KOPT-K1 (cell line): ENCODE measurements around the gene OR2T11.
"Not testable (repeated sequence)": the region's sequence is repeated elsewhere in the genome, so short reads cannot be mapped to it uniquely, and the experiment has no call there.

ENCODE experiments used
- H3K27ac ChIP-seq: fragments of 200-600 bp; sonication (generic); 2 replicates; pipeline ENCODE4 v1.5.1; 2016; ENCODE audit warnings: antibody characterized with exemption, mild to moderate bottlenecking, low read depth, low read length; ENCODE audit not compliant: poor library complexity, severe bottlenecking
- H3K36me3 ChIP-seq: fragments of 200-600 bp; sonication (generic); 2 replicates; pipeline ENCODE4 v1.5.1; 2017; ENCODE audit warnings: antibody characterized with exemption, mild to moderate bottlenecking, low read length, moderate library complexity; ENCODE audit not compliant: insufficient read depth
- H3K9me3 ChIP-seq: fragments of 200-600 bp; sonication (generic); 2 replicates; pipeline ENCODE4 v1.5.1; 2017; ENCODE audit warnings: antibody characterized with exemption, low read length, mild to moderate bottlenecking; ENCODE audit not compliant: insufficient read depth, poor library complexity, severe bottlenecking

The OR2T11 gene, protein sequence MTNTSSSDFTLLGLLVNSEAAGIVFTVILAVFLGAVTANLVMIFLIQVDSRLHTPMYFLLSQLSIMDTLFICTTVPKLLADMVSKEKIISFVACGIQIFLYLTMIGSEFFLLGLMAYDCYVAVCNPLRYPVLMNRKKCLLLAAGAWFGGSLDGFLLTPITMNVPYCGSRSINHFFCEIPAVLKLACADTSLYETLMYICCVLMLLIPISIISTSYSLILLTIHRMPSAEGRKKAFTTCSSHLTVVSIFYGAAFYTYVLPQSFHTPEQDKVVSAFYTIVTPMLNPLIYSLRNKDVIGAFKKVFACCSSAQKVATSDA

DNA sequence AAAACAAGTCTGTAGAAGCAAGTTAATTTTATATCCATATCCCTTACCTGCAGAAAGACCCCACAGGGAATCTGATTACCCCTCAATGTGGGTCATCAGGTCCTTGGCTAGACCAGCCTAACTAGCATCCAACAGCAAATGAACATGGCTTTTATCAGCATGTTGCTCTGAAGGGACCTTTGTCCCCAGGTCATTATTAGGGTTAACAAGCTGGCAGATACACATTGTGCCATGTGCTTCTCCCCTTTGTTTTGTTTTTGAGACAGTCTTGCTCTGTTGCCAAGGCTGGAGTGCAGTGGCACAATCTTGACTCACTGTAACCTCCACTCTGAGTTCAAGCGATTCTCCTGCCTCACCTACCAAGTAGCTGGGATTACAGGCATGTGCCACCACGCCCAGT lies at the start of gene OR2T11:
Gene OR2T11, minus strand, starts transcription at position 101 of the 400 bp plus-strand sequence. CDS start 7,963 bp downstream, outside the sequence.
- not testable (repeated sequence) for H3K27ac ChIP-seq, H3K9me3 ChIP-seq

GRCh38 chr1:248681651-248682050 lies 46.8 kb upstream of the OR2T11 start:
- Histone ChIP-seq H3K36me3 (no peaks in the 10 kb centered on the region), H3K27ac (no peak overlapping the region), H3K9me3 (no peaks in the 10 kb centered on the region)

More for the DNA sequence above, at the start of gene OR2T11:
- H3K36me3 ChIP-seq: not testable (repeated sequence)

GRCh38 chr1:248670003-248670402 lies 35.1 kb upstream of the OR2T11 start:
- no peak overlapping the region for H3K27ac ChIP-seq
- H3K36me3 ChIP-seq: no peaks in the 10 kb centered on the region
- peaks cover 15% of the 10 kb centered on the region for H3K9me3 ChIP-seq

DNA sequence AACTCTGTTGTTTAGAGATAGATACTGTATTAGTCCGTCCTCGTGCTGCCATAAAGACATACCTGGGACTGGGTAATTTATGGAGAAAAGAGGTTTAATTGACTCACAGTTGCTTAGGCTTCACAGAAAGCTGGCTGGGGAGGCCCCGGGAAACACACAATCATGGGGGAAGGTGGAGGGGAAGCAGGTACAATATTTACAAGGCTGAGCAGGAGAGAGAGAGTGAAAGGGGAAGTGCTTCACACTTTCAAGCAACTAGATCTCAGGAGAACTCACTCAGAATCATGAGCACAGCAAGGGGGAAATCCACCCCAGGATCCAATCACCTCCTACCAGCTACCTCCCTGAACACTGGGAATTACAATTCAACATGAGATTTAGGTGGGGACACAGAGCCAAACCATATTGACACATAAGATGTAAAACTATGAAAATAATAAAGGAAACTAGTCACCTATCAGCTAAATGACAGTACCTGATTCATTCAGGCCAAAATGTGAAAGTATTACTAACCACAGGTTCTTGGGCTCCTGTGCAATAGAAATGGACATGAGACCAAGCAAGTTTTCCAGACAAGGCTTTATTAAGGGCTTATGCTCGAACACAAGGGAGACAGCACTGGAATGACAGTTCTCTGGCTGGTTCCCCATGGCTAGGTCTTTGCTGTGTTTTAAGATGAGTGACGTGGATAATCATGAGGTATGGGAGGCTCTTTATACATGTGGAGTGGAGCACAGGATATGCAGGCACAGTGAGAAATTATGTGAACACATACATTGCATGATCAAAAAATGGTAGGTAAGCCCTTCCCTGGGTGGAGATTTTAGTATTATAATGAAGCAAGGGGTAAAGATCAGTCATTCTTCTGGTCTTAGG lies 28.8 kb upstream of the OR2T11 start:
- H3K27ac ChIP-seq, H3K36me3 ChIP-seq, H3K9me3 ChIP-seq: not testable (repeated sequence)

DNA sequence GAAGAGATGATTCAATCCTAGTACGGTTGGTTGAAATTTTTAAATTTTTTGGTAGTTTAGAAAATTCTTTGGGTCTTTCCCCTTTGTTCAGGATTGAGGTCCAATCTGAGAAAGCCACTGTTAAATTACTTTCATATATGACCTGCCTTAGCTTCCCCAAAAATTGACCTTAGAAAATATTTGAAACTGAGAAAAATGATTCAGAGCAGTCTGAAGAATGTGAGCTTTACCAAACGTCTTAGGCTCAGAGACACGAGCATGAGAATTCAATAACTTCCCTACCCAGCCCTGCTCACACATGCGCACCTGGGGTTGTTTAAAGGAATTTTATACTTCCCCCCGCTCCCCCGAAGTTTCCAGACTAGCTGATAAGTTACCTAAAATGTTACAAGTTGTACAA lies 21.9 kb upstream of the OR2T11 start:
- not testable (repeated sequence) for H3K9me3 ChIP-seq, H3K36me3 ChIP-seq

GRCh38 chr1:248655354-248655753 lies 20.5 kb upstream of the OR2T11 start, which contains the start of gene OR2T27:
OR2T27 (minus strand) TSS chr1:248655528; CDS start chr1:248650884, 4,644 bp downstream.
- H3K36me3 ChIP-seq, H3K27ac ChIP-seq, H3K9me3 ChIP-seq: not testable (repeated sequence)

More for the DNA sequence above, 21.9 kb upstream of the OR2T11 start:
- not testable (repeated sequence) for H3K27ac ChIP-seq

DNA sequence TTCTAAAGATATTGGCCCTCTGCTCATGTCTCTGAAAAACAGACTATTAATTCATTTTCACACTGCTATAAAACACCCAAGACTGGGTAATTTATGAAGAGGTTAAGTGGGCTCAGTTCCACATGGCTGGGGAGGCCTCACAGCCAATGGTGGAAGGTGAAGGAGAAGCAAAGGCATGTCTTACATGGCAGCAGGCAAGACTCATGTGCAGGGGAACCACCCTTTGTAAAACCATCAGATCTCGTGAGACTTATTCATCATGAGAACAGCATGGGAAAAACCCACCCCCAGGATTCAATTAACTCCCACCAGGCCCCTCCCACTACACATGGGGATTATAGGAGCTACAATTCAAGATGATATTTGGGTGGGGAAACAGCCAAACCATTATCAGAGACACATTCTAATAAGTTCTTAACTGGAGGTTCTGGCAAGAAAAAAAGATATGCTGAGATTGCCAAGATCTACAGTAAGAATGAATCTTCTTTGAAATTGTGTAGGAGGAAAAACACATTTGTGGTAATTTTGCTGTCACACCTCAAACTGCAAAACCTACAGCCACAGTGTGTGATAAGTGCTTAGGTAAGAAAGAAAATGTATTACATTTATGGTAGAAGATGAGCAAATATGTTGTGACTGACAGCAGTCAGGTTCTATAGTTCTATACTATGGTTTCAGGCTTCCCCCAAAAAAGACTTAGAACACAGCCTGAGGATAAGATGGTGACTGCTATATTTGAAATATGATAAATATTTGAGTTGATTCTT lies 14.1 kb upstream of the OR2T11 start:
- H3K27ac ChIP-seq, H3K9me3 ChIP-seq, H3K36me3 ChIP-seq: not testable (repeated sequence)

GRCh38 chr1:248645178-248645577 lies 10.3 kb upstream of the OR2T11 start, which contains the start of gene OR2T35:
OR2T35 (minus strand) TSS chr1:248645278; CDS start chr1:248639258, 6,020 bp downstream.
- H3K9me3 ChIP-seq, H3K36me3 ChIP-seq, H3K27ac ChIP-seq: not testable (repeated sequence)

DNA sequence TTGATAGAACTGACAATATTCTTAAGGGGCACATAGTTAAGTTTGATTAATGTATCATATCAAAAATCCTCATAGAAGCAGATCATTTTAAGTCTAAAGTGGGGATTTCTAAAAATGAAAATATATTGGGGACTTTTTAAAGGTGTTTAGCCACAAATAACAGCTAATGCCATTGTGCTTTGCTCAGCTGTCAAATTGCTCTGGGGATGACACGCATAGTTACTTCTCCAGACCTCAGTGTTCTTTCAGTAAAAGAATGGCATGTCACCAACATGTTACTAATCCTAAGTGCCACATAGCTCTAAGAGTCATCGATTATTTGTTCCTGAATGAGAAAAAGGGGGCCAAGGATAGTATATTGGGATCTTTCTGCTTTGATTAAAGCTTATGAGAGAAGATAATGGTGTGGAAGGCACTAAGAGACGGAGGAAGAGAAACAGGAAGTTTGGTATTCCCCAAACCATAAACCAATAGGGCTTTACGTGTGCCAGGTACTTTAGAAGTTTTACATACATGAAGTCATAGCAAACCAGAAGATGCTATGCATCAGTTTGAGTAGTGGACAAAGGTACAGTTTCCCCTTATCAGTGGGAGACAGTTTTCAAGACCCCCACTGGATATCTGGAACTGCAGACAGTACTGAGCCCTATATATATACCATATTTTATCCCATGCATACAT lies 8.2 kb upstream of the OR2T11 start:
- not testable (repeated sequence) for H3K27ac ChIP-seq

GRCh38 chr1:248641583-248641982 lies 6.7 kb upstream of the OR2T11 start:
- not testable (repeated sequence) for H3K27ac ChIP-seq, H3K9me3 ChIP-seq, H3K36me3 ChIP-seq

More for the DNA sequence above, 8.2 kb upstream of the OR2T11 start:
- H3K36me3 ChIP-seq, H3K9me3 ChIP-seq: not testable (repeated sequence)

DNA sequence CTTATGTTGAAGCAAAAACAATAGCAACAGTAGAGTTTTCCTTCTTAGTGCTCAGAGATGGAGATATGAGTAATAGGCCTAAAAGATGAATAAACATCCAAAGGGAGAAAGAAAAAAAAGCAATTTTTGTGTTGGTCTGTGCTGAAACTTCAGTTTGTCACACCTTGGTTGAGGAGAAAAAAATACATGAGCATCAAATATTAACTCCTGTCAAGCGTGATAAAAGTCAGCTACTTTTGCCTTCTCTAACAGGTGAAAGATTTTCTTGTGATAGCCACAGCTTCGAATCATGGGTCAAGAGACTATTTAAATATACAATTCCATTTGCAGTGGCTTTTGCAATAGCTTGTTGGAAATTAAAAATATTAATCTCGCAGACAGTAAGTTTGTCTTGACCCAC lies 6.0 kb upstream of the OR2T11 start:
- not testable (repeated sequence) for H3K27ac ChIP-seq, H3K36me3 ChIP-seq, H3K9me3 ChIP-seq

GRCh38 chr1:248639652-248640051 lies 4.8 kb upstream of the OR2T11 start:
- H3K27ac ChIP-seq, H3K9me3 ChIP-seq, H3K36me3 ChIP-seq: not testable (repeated sequence)

GRCh38 chr1:248636612-248637011 lies 1.7 kb upstream of the OR2T11 start:
- not testable (repeated sequence) for H3K27ac ChIP-seq, H3K36me3 ChIP-seq, H3K9me3 ChIP-seq

GRCh38 chr1:248631354-248632008 lies 3.4 kb downstream of the OR2T11 start:
- Histone ChIP-seq H3K36me3 (no peaks in the 10 kb centered on the region), H3K9me3 (no peaks in the 10 kb centered on the region), H3K27ac (no peak overlapping the region)
